GM19395 (cell line): Measurements from ENCODE around the gene DSN1.
A peak's percentile ranks its signal among the peaks of the same experiment; 100 is the strongest.

Experiments
- ATAC-seq: cut with Tn5 transposase; IDR thresholded peaks from one replicate; pipeline ENCODE4 v1.9.1; 2021; ENCODE audit warnings: mild to moderate bottlenecking, moderate library complexity; ENCODE audit not compliant: unreplicated experiment

DSN1 gene

GRCh38 chr20:36796117-36796516, 22.6 kb upstream of the DSN1 start:
- no peak for ATAC-seq

GRCh38 chr20:36795691-36796090, 22.1 kb upstream of the DSN1 start:
- ATAC-seq, result no peak

- ATAC-seq, result no peak
Measured at GRCh38 chr20:36794116-36794474, 20.5 kb upstream of the DSN1 start.

- no peak for ATAC-seq
Measured at GRCh38 chr20:36793294-36794115, 19.9 kb upstream of the DSN1 start.

GRCh38 chr20:36792422-36792821, 18.9 kb upstream of the DSN1 start:
- ATAC-seq, result no peak

- no peak for ATAC-seq
Measured at GRCh38 chr20:36791862-36792261, 18.3 kb upstream of the DSN1 start.

GRCh38 chr20:36786663-36787062, 13.1 kb upstream of the DSN1 start:
- ATAC-seq, result no peak

- ATAC-seq, result no peak
Measured at GRCh38 chr20:36786246-36786645, 12.7 kb upstream of the DSN1 start.

GRCh38 chr20:36785308-36785707, 11.7 kb upstream of the DSN1 start:
- ATAC-seq, result no peak

- ATAC-seq, result no peak
Measured at GRCh38 chr20:36784900-36785299, 11.3 kb upstream of the DSN1 start.

GRCh38 chr20:36784116-36784515, 10.6 kb upstream of the DSN1 start:
- no peak for ATAC-seq

- no peak for ATAC-seq
Measured at GRCh38 chr20:36779656-36780025, 6.1 kb upstream of the DSN1 start.

GRCh38 chr20:36778831-36779655, 5.5 kb upstream of the DSN1 start:
- no peak for ATAC-seq

- no peak for ATAC-seq
Measured at GRCh38 chr20:36777576-36777975, 4.0 kb upstream of the DSN1 start.

GRCh38 chr20:36777167-36777566, 3.6 kb upstream of the DSN1 start:
- ATAC-seq, result no peak

GRCh38 chr20:36775826-36776225, 2.3 kb upstream of the DSN1 start:
- no peak for ATAC-seq

- ATAC-seq, result no peak
Measured at GRCh38 chr20:36775196-36775595, 1.6 kb upstream of the DSN1 start.

- ATAC-seq, result peak; percentile 5
Measured at GRCh38 chr20:36773107-36773596, 411 bp downstream of the DSN1 start.

- no peak for ATAC-seq
Measured at GRCh38 chr20:36770680-36771079, 2.9 kb downstream of the DSN1 start.

GRCh38 chr20:36768768-36769430, 4.7 kb downstream of the DSN1 start:
- no peak for ATAC-seq

- ATAC-seq, result no peak
Measured at GRCh38 chr20:36761125-36761524, 12.4 kb downstream of the DSN1 start.

GRCh38 chr20:36760647-36761046, 12.9 kb downstream of the DSN1 start:
- ATAC-seq, result no peak
